ENCODE data around the gene DIP2B. TPM values are rescaled to one million over a fixed set of nuclear protein-coding genes. Genes with fewer than 3 reads are reported as not detected.
A peak's percentile ranks its signal among the peaks of the same experiment; 100 is the strongest.

Gene DIP2B
- total RNA-seq = 8.5 TPM

GRCh38 chr12:50504798-50505674 lies at the start of gene DIP2B:
TSS of gene DIP2B (plus strand) at chr12:50504985. CDS start at chr12:50505141, 156 bp downstream.
- TF ChIP-seq CTCF (IDR thresholded peaks at IDR 0.05) = peak; percentile 87 to 98 (median 91)
- peak; percentile 82 to 97 for DNase-seq (ENCODE audit: low spot score in 2 of 2)
- Histone ChIP-seq H3K4me1 (peaks cover 2 to 22% of the 10 kb centered on the region in 2 donors), H3K4me3 (peak within 1 kb of the TSS; percentile 54 to 85), H3K36me3 (no peaks in the 10 kb centered on the region), H3K9me3 (peaks cover 0 to under 1% of the 10 kb centered on the region in 2 donors), H3K27me3 (no peaks in the 10 kb centered on the region), H3K27ac (peak within 1 kb of the TSS; percentile 86 to 92)
- intact Hi-C loops (cut with DNase I) = loop anchor here (1.0 to 10.0 kb wide), 3 partner anchors 133 to 520 kb away; partner anchors contain the start of genes RACGAP1 and SLC11A2

GRCh38 chr12:50458606-50459005 lies 46.2 kb upstream of the DIP2B start:
- Histone ChIP-seq H3K36me3 (peaks cover 29 to 33% of the 10 kb centered on the region in 2 donors), H3K4me1 (no peaks in the 10 kb centered on the region), H3K27me3 (no peaks in the 10 kb centered on the region), H3K9me3 (no peaks in the 10 kb centered on the region), H3K4me3 (no peak overlapping the region), H3K27ac (no peak overlapping the region)
- DNase-seq (ENCODE audit: low spot score in 2 of 2) = no peak
- intact Hi-C loops (cut with DNase I) = no loop called here
- TF ChIP-seq CTCF (IDR thresholded peaks at IDR 0.05) = no peak

GRCh38 chr12:50467439-50467838 lies 37.3 kb upstream of the DIP2B start:
- Histone ChIP-seq H3K36me3 (peaks cover 61 to 74% of the 10 kb centered on the region in 2 donors), H3K27ac (no peak overlapping the region), H3K4me3 (no peak overlapping the region), H3K9me3 (no peaks in the 10 kb centered on the region), H3K27me3 (no peaks in the 10 kb centered on the region), H3K4me1 (no peaks in the 10 kb centered on the region)
- TF ChIP-seq CTCF (IDR thresholded peaks at IDR 0.05) = no peak
- no peak for DNase-seq (ENCODE audit: low spot score in 2 of 2)
- intact Hi-C loops (cut with DNase I) = no loop called here

GRCh38 chr12:50477241-50477832 lies 27.4 kb upstream of the DIP2B start:
- H3K9me3 ChIP-seq = no peaks in the 10 kb centered on the region
- H3K36me3 ChIP-seq = peaks cover 37 to 38% of the 10 kb centered on the region in 2 donors
- H3K27ac ChIP-seq = no peak overlapping the region
- no peak for DNase-seq (ENCODE audit: low spot score in 2 of 2)
- no peaks in the 10 kb centered on the region for H3K27me3 ChIP-seq
- TF ChIP-seq CTCF (IDR thresholded peaks at IDR 0.05) = no peak
- H3K4me3 ChIP-seq = no peak overlapping the region
- intact Hi-C loops (cut with DNase I) = no loop called here
- H3K4me1 ChIP-seq = no peaks in the 10 kb centered on the region

GRCh38 chr12:50482571-50482970 lies 22.2 kb upstream of the DIP2B start:
- Histone ChIP-seq H3K36me3 (no peaks in the 10 kb centered on the region), H3K4me1 (no peaks in the 10 kb centered on the region), H3K27me3 (no peaks in the 10 kb centered on the region), H3K27ac (no peak overlapping the region), H3K9me3 (no peaks in the 10 kb centered on the region), H3K4me3 (no peak overlapping the region)
- intact Hi-C loops (cut with DNase I) = no loop called here
- no peak for TF ChIP-seq CTCF (IDR thresholded peaks at IDR 0.05)
- DNase-seq (ENCODE audit: low spot score in 2 of 2) = no peak

All from ascending aorta (tissue), 2 donors.